Panc1 (cell line): ENCODE measurements around the gene ELAVL4. TPM values are rescaled to one million over a fixed set of nuclear protein-coding genes. Genes with fewer than 3 reads are reported as not detected.

Source experiments
- ATAC-seq: fragments of 200-7000 bp; cut with Tn5 transposase; 2 replicates; pipeline ENCODE4 v1.9.1; 2020; ENCODE audit warnings: mild to moderate bottlenecking, moderate library complexity
- BruUV-seq: library from RNA; stranded (reverse); fragments of 400-500 nt; replicated peaks from 2 replicates; lab custom pipeline; 2021; lab: Mats Ljungman, UMichigan
- CTCF ChIA-PET: fragments of 300-600 bp; sonication (Branson Sonifier 250); formaldehyde crosslinking; loops from one replicate; lab custom pipeline; 2022; ENCODE audit warnings: antibody characterized with exemption; lab: Charles Lee
- POLR2A ChIA-PET: fragments of 300-600 bp; sonication (Branson Sonifier 250); formaldehyde crosslinking; loops from one replicate; lab custom pipeline; 2022; ENCODE audit warnings: antibody characterized with exemption; lab: Charles Lee
- DNase-seq: peaks from one replicate; pipeline ENCODE4 v3.0.0-alpha.2; 2010; ENCODE audit warnings: low read depth, low spot score
- H3K27ac ChIP-seq: 2 replicates; pipeline ENCODE4 v1.5.1; 2011; ENCODE audit warnings: mild to moderate bottlenecking, low read length, inconsistent platforms
- H3K27me3 ChIP-seq: fragments of 200-500 bp; sonication (Bioruptor generic); 2 replicates; pipeline ENCODE4 v1.6.0; 2014; ENCODE audit warnings: low read length, inconsistent platforms; ENCODE audit not compliant: control insufficient read depth, insufficient read depth
- H3K36me3 ChIP-seq: fragments of 200-500 bp; sonication (Bioruptor generic); 2 replicates; pipeline ENCODE4 v1.5.1; 2014; ENCODE audit warnings: inconsistent platforms, mild to moderate bottlenecking, low read length, moderate library complexity; ENCODE audit not compliant: control insufficient read depth, insufficient read depth
- H3K4me1 ChIP-seq: 2 replicates; pipeline ENCODE4 v1.5.1; 2011; ENCODE audit warnings: inconsistent platforms, mild to moderate bottlenecking, low read length, moderate library complexity; ENCODE audit not compliant: control insufficient read depth, insufficient read depth
- H3K4me3 ChIP-seq, 2 experiments: 2 replicates each; pipeline ENCODE4 v1.5.1; 2011 to 2012; ENCODE audit warnings: low read depth in 2 of 2, low read length in 2 of 2, mild to moderate bottlenecking in 2 of 2, inconsistent platforms in 1 of 2, moderate library complexity in 1 of 2
- H3K9me3 ChIP-seq: fragments of 200-500 bp; sonication (Bioruptor generic); 2 replicates; pipeline ENCODE4 v1.5.1; 2014; ENCODE audit warnings: low read depth, mild to moderate bottlenecking, inconsistent platforms, low read length, moderate library complexity; ENCODE audit not compliant: control insufficient read depth, insufficient read depth
- POLR2AphosphoS5 ChIP-seq: IDR thresholded peaks from 2 replicates; pipeline ENCODE4 v1.6.1; 2012; ENCODE audit warnings: mild to moderate bottlenecking, low read depth, low read length, moderate library complexity
- SIN3A ChIP-seq: IDR thresholded peaks from 2 replicates; pipeline ENCODE4 v1.6.1; 2012; ENCODE audit warnings: low read depth, mild to moderate bottlenecking, low read length, moderate library complexity, borderline replicate concordance; ENCODE audit not compliant: insufficient read depth
- TCF7L2 ChIP-seq: IDR thresholded peaks from 2 replicates; pipeline ENCODE4 v1.6.1; 2011; ENCODE audit warnings: mild to moderate bottlenecking, low read depth, low read length, inconsistent platforms
- in situ Hi-C: cut with HindIII; loops from 2 replicates; pipeline ENCODE4 v1.10.0; 2016; ENCODE audit warnings: low sequenced_read_pairs, low pct_unique_long_range_greater_than_20kb
- intact Hi-C: fragments of 100-400 bp; cut with micrococcal nuclease; formaldehyde crosslinking; loops from one replicate; pipeline ENCODE4 v1.10.0; 2022; ENCODE audit not compliant: unreplicated experiment
- total RNA-seq: library from RNA; stranded (reverse); gene quantifications from one replicate; pipeline ENCODE4 v1.2.1, GENCODE V29; 2021; ENCODE audit not compliant: unreplicated experiment
- TF ChIP-seq, protein P1 (sequence below), 2 experiments: IDR thresholded peaks; 2 replicates each; pipeline ENCODE4 v1.6.1; 2011 to 2012; ENCODE audit warnings: low read depth in 2 of 2, control low read depth in 1 of 2, low read length in 1 of 2, mild to moderate bottlenecking in 1 of 2, moderate library complexity in 1 of 2; ENCODE audit not compliant: insufficient read depth in 1 of 2
- TF ChIP-seq, protein P2 (sequence below): fragments of 450-650 bp; IDR thresholded peaks from 2 replicates; pipeline ENCODE4 v1.5.1; 2017; ENCODE audit warnings: mild to moderate bottlenecking

The ELAVL4 gene
- total RNA-seq, 1 experiment from 2014 or later: not detected

DNA sequence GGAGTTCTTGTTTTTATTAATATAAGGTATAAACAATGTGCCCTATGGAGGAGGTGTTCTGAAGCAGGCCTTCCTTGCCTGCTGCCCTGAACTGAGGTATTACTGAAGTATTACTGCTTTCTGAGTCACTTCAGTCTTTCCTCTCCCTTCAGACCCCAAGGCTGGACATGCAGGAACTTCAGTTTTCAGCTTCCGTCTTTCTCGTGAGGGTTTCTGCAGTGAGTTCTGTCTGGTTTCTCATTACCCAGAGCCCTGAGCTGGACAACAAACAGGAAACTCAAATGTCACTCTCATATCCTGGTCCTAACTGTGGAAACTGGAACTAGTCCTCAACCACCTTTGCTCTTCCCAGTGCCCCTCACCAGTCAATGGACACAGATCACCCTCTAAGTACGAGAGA is 46.8 kb downstream of the ELAVL4 start:
- CTCF ChIA-PET: no interaction called here
- DNase-seq (no peak), ATAC-seq (no peak)
- Histone ChIP-seq H3K4me3 (no peak overlapping the region), H3K4me1 (no peaks in the 10 kb centered on the region), H3K36me3 (no peaks in the 10 kb centered on the region), H3K27ac (no peak overlapping the region), H3K27me3 (peaks cover 11% of the 10 kb centered on the region; the same call in 1 of the 2 replicates), H3K9me3 (no peaks in the 10 kb centered on the region)
- TF ChIP-seq TCF7L2: no peak
- TF ChIP-seq, protein P1, sequence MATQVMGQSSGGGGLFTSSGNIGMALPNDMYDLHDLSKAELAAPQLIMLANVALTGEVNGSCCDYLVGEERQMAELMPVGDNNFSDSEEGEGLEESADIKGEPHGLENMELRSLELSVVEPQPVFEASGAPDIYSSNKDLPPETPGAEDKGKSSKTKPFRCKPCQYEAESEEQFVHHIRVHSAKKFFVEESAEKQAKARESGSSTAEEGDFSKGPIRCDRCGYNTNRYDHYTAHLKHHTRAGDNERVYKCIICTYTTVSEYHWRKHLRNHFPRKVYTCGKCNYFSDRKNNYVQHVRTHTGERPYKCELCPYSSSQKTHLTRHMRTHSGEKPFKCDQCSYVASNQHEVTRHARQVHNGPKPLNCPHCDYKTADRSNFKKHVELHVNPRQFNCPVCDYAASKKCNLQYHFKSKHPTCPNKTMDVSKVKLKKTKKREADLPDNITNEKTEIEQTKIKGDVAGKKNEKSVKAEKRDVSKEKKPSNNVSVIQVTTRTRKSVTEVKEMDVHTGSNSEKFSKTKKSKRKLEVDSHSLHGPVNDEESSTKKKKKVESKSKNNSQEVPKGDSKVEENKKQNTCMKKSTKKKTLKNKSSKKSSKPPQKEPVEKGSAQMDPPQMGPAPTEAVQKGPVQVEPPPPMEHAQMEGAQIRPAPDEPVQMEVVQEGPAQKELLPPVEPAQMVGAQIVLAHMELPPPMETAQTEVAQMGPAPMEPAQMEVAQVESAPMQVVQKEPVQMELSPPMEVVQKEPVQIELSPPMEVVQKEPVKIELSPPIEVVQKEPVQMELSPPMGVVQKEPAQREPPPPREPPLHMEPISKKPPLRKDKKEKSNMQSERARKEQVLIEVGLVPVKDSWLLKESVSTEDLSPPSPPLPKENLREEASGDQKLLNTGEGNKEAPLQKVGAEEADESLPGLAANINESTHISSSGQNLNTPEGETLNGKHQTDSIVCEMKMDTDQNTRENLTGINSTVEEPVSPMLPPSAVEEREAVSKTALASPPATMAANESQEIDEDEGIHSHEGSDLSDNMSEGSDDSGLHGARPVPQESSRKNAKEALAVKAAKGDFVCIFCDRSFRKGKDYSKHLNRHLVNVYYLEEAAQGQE (IDR thresholded peaks at IDR 0.05; ENCODE audit: insufficient read depth in 1 of 2, low read depth in 2 of 2, low read length in 1 of 2): no peak
- TF ChIP-seq, protein P2, sequence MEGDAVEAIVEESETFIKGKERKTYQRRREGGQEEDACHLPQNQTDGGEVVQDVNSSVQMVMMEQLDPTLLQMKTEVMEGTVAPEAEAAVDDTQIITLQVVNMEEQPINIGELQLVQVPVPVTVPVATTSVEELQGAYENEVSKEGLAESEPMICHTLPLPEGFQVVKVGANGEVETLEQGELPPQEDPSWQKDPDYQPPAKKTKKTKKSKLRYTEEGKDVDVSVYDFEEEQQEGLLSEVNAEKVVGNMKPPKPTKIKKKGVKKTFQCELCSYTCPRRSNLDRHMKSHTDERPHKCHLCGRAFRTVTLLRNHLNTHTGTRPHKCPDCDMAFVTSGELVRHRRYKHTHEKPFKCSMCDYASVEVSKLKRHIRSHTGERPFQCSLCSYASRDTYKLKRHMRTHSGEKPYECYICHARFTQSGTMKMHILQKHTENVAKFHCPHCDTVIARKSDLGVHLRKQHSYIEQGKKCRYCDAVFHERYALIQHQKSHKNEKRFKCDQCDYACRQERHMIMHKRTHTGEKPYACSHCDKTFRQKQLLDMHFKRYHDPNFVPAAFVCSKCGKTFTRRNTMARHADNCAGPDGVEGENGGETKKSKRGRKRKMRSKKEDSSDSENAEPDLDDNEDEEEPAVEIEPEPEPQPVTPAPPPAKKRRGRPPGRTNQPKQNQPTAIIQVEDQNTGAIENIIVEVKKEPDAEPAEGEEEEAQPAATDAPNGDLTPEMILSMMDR: no peak
- no peak for TF ChIP-seq POLR2AphosphoS5
- no peak for TF ChIP-seq SIN3A
- intact Hi-C loops: no loop called here
- in situ Hi-C loops: no loop called here
- POLR2A ChIA-PET: no interaction called here
- BruUV-seq: no TSS peak

DNA sequence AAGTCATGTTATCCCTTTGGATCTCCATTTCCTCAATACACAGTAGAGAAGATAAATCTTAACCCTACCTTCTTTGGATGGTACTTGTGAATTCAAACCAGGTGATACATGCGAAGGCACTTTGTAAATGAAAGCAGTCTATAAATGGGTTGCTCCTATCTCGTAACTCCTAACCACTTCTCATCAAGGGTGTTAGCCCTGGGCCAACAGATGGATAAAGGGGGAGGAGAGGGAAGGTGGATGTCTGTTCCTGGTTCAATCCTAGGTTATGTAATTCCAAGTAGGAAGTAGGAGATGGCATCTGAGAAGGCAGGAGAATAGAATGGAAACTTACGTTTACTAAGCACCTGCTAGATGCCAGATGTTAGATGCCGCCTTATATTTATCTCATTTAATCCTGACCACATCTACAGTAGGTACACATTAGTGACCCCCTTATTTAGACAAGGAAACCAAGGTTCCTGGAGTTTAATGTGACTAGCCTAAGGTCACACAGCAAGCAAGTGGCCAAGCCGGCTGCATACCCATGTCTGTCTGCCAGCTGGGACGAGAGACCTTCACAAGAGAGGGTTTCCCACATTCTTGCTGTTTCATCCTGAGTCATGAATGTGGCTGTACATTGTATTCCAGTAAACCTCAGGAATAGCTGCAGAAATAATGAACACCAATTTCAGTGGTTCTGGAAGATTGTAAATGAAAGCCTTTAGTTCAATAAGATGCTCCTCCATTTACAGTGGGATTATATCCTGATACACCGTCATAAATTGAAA is 47.7 kb downstream of the ELAVL4 start:
- ATAC-seq (no peak), DNase-seq (no peak)
- H3K4me3 ChIP-seq: no peak overlapping the region
- no peaks in the 10 kb centered on the region for H3K9me3 ChIP-seq
- POLR2A ChIA-PET: no interaction called here
- CTCF ChIA-PET: no interaction called here
- H3K27me3 ChIP-seq: peaks cover 9% of the 10 kb centered on the region; the same call in 1 of the 2 replicates
- H3K36me3 ChIP-seq: no peaks in the 10 kb centered on the region
- BruUV-seq: no TSS peak
- H3K4me1 ChIP-seq: no peaks in the 10 kb centered on the region
- in situ Hi-C loops (no loop called here), intact Hi-C loops (no loop called here)
- H3K27ac ChIP-seq: no peak overlapping the region
- no peak for TF ChIP-seq TCF7L2

DNA sequence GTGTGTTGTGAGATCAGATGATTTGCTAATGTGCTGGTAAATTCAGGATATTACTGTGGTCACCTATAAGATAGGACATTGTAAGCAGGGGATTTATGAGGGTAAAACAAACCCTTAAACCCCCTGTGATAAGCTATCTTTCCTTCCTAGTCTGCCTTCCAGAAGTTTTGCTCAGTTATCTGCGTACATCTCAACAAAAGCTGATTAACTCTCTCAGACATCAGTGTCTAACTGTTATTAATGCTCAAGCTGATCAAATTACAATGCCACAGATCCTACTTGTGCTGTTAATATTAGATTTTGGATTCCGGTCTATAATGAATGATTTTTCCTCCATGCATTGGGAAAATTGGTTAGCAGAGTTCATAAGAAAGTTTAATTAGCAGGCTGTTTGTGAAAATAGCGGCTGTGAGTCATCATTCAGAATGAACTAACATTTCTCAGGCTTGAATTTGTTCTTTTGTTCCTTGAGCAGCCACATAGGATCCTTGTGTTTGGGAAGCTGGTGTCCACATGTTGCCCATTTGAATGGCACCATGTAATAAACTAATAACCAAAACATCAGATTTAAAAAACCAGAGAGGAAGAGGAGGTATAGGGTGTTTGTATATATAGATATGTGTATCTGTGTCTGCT is 48.7 kb downstream of the ELAVL4 start:
- BruUV-seq: no TSS peak
- intact Hi-C loops (no loop called here), in situ Hi-C loops (no loop called here)
- TF ChIP-seq POLR2AphosphoS5: no peak
- ChIA-PET CTCF (no interaction called here), POLR2A (no interaction called here)
- Histone ChIP-seq H3K27me3 (peaks cover 8% of the 10 kb centered on the region; the same call in 1 of the 2 replicates), H3K27ac (no peak overlapping the region), H3K4me1 (no peaks in the 10 kb centered on the region), H3K36me3 (no peaks in the 10 kb centered on the region), H3K9me3 (no peaks in the 10 kb centered on the region), H3K4me3 (no peak overlapping the region)
- DNase-seq (no peak), ATAC-seq (no peak)
